Fibroblast of the aortic adventitia (primary cell): ENCODE results near the gene FAF1. TPM values are rescaled to one million over a fixed set of nuclear protein-coding genes. Genes with fewer than 3 reads are reported as not detected.

Experiments used
- DNase-seq: peaks from one replicate; pipeline ENCODE4 v3.0.0-alpha.2; 2010; ENCODE audit warnings: low read depth
- H3K4me3 ChIP-seq: 2 replicates; pipeline ENCODE4 v1.5.1; 2011; ENCODE audit warnings: low read depth, mild to moderate bottlenecking, control low read depth, low read length, moderate library complexity
- total RNA-seq: library from RNA; depleted of rRNA; stranded (reverse); fragments of >200 nt; gene quantifications from 2 replicates; pipeline ENCODE4 v1.2.3, GENCODE V29; 2012; ENCODE audit warnings: low replicate concordance
- TF ChIP-seq, protein P1 (sequence below): IDR thresholded peaks from 2 replicates; pipeline ENCODE4 v1.5.1; 2011; ENCODE audit warnings: mild to moderate bottlenecking, low read length, control low read depth, inconsistent platforms; ENCODE audit not compliant: insufficient read depth

FAF1 gene
- total RNA-seq, 1 donor: 93.8 TPM

DNA sequence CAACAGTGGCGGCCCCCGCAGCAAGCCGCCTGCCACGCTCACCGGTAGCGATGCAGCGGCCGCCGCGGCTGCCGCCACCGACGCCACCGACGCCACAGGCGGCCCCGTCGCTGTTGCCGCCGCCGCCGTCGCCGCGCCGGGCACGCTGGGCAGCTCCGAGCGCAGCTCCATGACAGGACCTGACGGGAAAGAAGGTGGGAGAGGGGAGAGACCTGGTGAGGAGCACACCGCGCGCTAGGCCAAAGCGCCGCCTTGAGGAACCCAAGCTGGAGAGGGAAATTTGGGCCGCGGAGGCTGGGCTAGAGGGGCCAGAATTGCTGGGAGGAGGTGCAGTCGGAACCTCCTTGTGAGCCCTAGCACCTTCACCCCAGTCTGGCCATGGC lies 538.7 kb downstream of the FAF1 start:
- DNase-seq: no peak
- TF ChIP-seq, protein P1, sequence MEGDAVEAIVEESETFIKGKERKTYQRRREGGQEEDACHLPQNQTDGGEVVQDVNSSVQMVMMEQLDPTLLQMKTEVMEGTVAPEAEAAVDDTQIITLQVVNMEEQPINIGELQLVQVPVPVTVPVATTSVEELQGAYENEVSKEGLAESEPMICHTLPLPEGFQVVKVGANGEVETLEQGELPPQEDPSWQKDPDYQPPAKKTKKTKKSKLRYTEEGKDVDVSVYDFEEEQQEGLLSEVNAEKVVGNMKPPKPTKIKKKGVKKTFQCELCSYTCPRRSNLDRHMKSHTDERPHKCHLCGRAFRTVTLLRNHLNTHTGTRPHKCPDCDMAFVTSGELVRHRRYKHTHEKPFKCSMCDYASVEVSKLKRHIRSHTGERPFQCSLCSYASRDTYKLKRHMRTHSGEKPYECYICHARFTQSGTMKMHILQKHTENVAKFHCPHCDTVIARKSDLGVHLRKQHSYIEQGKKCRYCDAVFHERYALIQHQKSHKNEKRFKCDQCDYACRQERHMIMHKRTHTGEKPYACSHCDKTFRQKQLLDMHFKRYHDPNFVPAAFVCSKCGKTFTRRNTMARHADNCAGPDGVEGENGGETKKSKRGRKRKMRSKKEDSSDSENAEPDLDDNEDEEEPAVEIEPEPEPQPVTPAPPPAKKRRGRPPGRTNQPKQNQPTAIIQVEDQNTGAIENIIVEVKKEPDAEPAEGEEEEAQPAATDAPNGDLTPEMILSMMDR: no peak
- no peak overlapping the region for H3K4me3 ChIP-seq

- no peak overlapping the region for H3K4me3 ChIP-seq
- DNase-seq: no peak
- TF ChIP-seq, protein P1: no peak
Measured at GRCh38 chr1:50420689-50421365, 539.2 kb downstream of the FAF1 start.

- H3K4me3 ChIP-seq: no peak overlapping the region
- TF ChIP-seq, protein P1: no peak
- no peak for DNase-seq
Measured at GRCh38 chr1:50419907-50420677, 540.0 kb downstream of the FAF1 start.

DNA sequence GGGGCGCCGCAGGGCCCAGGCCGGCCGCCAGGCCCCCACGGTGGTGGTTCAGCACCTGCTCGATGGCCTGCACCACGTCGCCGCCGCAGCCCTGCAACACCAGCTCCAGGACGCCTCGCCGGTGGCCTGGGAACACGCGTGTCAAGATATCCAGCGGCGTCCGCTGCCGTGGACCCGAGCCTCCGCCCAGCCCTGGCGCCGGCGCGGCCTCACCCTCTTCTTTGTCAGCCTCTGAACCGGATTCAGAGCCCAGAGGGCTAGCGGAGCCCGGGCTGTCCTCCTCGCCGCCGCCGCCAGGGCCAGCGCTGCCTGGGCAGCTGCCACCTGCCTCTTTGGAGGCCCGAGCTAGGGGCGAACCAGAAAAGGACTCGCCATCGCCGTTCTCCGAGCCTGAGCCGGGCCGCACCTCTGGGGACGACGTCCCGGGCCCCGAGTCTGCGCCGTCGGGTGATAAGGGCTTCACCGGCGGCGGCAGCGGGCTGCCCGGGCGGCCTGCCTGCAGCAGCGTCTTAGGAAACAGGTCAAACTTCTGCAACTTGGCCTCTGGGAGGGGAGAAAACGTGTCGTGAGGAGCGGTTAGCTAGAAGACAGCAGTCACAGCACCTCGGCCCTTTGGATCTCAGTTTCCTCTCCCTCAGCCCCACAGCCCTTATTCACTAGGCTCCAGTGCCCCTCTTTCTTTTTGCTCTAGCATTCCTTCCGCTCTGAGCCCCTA lies 540.7 kb downstream of the FAF1 start:
- H3K4me3 ChIP-seq: no peak overlapping the region
- DNase-seq: no peak
- TF ChIP-seq, protein P1: peak; percentile 31

- H3K4me3 ChIP-seq: no peak overlapping the region
- DNase-seq: no peak
- TF ChIP-seq, protein P1: no peak
Measured at GRCh38 chr1:50418600-50419109, 541.4 kb downstream of the FAF1 start.

DNA sequence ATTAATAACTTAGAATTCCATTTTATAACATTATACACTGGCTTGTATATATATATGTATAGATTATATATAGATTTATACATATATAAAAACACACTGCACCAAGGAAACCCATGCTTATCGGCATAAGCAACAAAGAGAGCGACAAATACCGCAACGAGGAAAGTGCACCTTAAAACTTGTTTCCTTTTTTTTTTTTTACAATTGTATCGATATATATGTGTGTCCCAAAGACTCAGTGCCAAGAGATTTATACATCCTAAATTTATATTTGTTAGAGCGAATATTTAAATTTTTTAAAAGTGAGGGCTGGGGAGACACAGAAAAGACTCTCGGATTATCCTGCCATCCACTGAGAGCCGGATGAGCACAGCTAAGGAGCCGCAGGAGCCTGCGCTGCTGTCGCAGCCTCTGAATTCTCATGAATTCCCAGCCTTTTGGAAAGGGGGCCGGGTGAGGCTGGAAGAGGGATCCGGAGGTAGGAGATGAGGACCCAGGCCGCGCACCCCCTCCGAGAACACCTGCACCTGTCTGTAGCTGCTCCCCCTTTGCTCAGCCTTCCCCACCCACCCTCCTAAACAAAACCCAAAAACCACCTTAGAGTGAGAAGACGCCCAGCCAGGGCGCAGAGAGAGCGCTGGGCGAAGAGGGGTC lies 542.0 kb downstream of the FAF1 start:
- H3K4me3 ChIP-seq: no peak overlapping the region
- DNase-seq: no peak

More for the DNA sequence above, 542.0 kb downstream of the FAF1 start:
- TF ChIP-seq, protein P1: no peak
